Liver (tissue), 9 donors: ENCODE measurements around the gene DPYD. TPM values are rescaled to one million over a fixed set of nuclear protein-coding genes. Genes with fewer than 3 reads are reported as not detected.

ENCODE experiments used
- DNase-seq: peaks from one replicate; pipeline ENCODE4 v3.0.0-alpha.2; 2017; ENCODE audit warnings: low spot score
- H3K27ac ChIP-seq, 2 donors: one replicate each; pipeline ENCODE4 v1.7.0; 2013; ENCODE audit warnings: inconsistent platforms in 2 of 2, low read length in 2 of 2, control low read depth in 1 of 2, low read depth in 1 of 2, mild to moderate bottlenecking in 1 of 2
- H3K27me3 ChIP-seq, 4 donors: one replicate each; pipeline versions ENCODE4 v1.6.1 to v1.7.0; 2013; ENCODE audit warnings: low read length in 3 of 4, inconsistent platforms in 1 of 4, mild to moderate bottlenecking in 1 of 4, moderate library complexity in 1 of 4; ENCODE audit not compliant: control insufficient read depth in 4 of 4, insufficient read depth in 4 of 4
- H3K36me3 ChIP-seq, 4 donors: one replicate each; pipeline versions ENCODE4 v1.6.1 to v1.7.0; 2013; ENCODE audit warnings: low read length in 3 of 4, mild to moderate bottlenecking in 3 of 4, low read depth in 1 of 4, moderate library complexity in 1 of 4; ENCODE audit not compliant: control insufficient read depth in 4 of 4, insufficient read depth in 3 of 4
- H3K4me1 ChIP-seq, 4 donors: one replicate each; pipeline versions ENCODE4 v1.6.1 to v1.7.0; 2013; ENCODE audit warnings: low read length in 3 of 4, mild to moderate bottlenecking in 3 of 4, moderate library complexity in 1 of 4; ENCODE audit not compliant: control insufficient read depth in 4 of 4, insufficient read depth in 4 of 4
- H3K4me3 ChIP-seq, 3 donors: one replicate each; pipeline versions ENCODE4 v1.6.1 to v1.7.0; 2013; ENCODE audit warnings: low read length in 3 of 3, control low read depth in 1 of 3, low read depth in 1 of 3, mild to moderate bottlenecking in 1 of 3
- H3K9ac ChIP-seq, 2 donors: one replicate each; pipeline ENCODE4 v1.7.0; 2013; ENCODE audit warnings: low read length in 2 of 2, mild to moderate bottlenecking in 2 of 2, moderate library complexity in 2 of 2, control low read depth in 1 of 2, low read depth in 1 of 2
- H3K9me3 ChIP-seq, 4 donors: one replicate each; pipeline versions ENCODE4 v1.6.1 to v1.7.0; 2013; ENCODE audit warnings: low read length in 3 of 4; ENCODE audit not compliant: control insufficient read depth in 4 of 4
- EGR1 ChIP-seq, 2 donors: IDR thresholded peaks; 2 replicates each; pipeline ENCODE4 v1.6.1; 2016 to 2018; ENCODE audit warnings: antibody characterized with exemption in 2 of 2, low read depth in 2 of 2
- FOXA1 ChIP-seq: IDR thresholded peaks from 2 replicates; pipeline ENCODE4 v1.6.1; 2016; ENCODE audit warnings: antibody characterized with exemption
- GABPA ChIP-seq, 2 donors: IDR thresholded peaks in 1 of 2; conservative IDR thresholded peaks in 1 of 2; 2 replicates each; pipeline ENCODE4 v1.6.1; 2016; ENCODE audit warnings: antibody characterized with exemption in 2 of 2, mild to moderate bottlenecking in 1 of 2, moderate library complexity in 1 of 2
- HNF4A ChIP-seq, 2 donors: conservative IDR thresholded peaks; 2 replicates each; pipeline ENCODE4 v1.6.1; 2016; ENCODE audit warnings: antibody characterized with exemption in 2 of 2, mild to moderate bottlenecking in 2 of 2
- HNF4G ChIP-seq: IDR thresholded peaks from 2 replicates; pipeline ENCODE4 v1.6.1; 2016; ENCODE audit warnings: antibody characterized with exemption
- JUND ChIP-seq, 2 donors: IDR thresholded peaks; 2 replicates each; pipeline ENCODE4 v1.6.1; 2016; ENCODE audit warnings: antibody characterized with exemption in 2 of 2
- MAX ChIP-seq: IDR thresholded peaks from 2 replicates; pipeline ENCODE4 v1.6.1; 2016; ENCODE audit warnings: antibody characterized with exemption
- NR2F2 ChIP-seq: IDR thresholded peaks from 2 replicates; pipeline ENCODE4 v1.6.1; 2016; ENCODE audit warnings: antibody characterized with exemption
- RAD21 ChIP-seq, 2 donors: IDR thresholded peaks; 2 replicates each; pipeline ENCODE4 v1.6.1; 2016; ENCODE audit warnings: antibody characterized with exemption in 2 of 2, mild to moderate bottlenecking in 2 of 2
- RXRA ChIP-seq, 2 donors: IDR thresholded peaks; 2 replicates each; pipeline ENCODE4 v1.6.1; 2017 to 2018; ENCODE audit warnings: antibody characterized with exemption in 2 of 2, mild to moderate bottlenecking in 1 of 2
- SP1 ChIP-seq: IDR thresholded peaks from 2 replicates; pipeline ENCODE4 v1.6.1; 2018; ENCODE audit warnings: antibody characterized with exemption, mild to moderate bottlenecking
- TAF1 ChIP-seq: conservative IDR thresholded peaks from 2 replicates; pipeline ENCODE4 v1.6.1; 2016; ENCODE audit warnings: antibody characterized with exemption, mild to moderate bottlenecking
- YY1 ChIP-seq: IDR thresholded peaks from 2 replicates; pipeline ENCODE4 v1.6.1; 2016; ENCODE audit warnings: antibody characterized with exemption, mild to moderate bottlenecking
- WGBS: extraction: QIAGEN DNeasy Blood & Tissue Kit; methylation state at CpG from one replicate; pipeline ENCODE4 v1.1.7; 2013; 5-methylcytosine and 5-hydroxymethylcytosine counted together
- polyA plus RNA-seq, 2 donors: library from polyadenylated mRNA; stranded (reverse) in 1 of 2; unstranded in 1 of 2; fragments of 200-250 nt in 1 of 2; fragments of >200 nt in 1 of 2; fragmentation: Nextera tagmentation in 1 of 2; extraction: Ambion mirVana in 1 of 2; gene quantifications; one replicate each; pipeline versions ENCODE4 v1.2.1 to v1.2.3, GENCODE V29; 2013 to 2015
- total RNA-seq, 2 donors: library from RNA; depleted of rRNA; stranded (reverse); fragments of >200 nt; gene quantifications; one replicate each; pipeline ENCODE4 v1.2.3, GENCODE V29; 2014
- TF ChIP-seq, protein P1 (sequence below): IDR thresholded peaks from 2 replicates; pipeline ENCODE4 v1.6.1; 2016; ENCODE audit warnings: antibody characterized with exemption
- TF ChIP-seq, protein P2 (sequence below): IDR thresholded peaks from 2 replicates; pipeline ENCODE4 v1.6.1; 2016; ENCODE audit warnings: antibody characterized with exemption, mild to moderate bottlenecking
- TF ChIP-seq, protein P3 (sequence below): IDR thresholded peaks from 2 replicates; pipeline ENCODE4 v1.6.1; 2016; ENCODE audit warnings: antibody characterized with exemption
- donor health status: healthy.
- donor health status: healthy.
- donor health status: healthy.
- donor health status: healthy.
- donor health status: healthy.

Gene DPYD
- total and polyA plus RNA-seq, 4 donors, result 16.2 to 142 (median 47.0) TPM

DNA sequence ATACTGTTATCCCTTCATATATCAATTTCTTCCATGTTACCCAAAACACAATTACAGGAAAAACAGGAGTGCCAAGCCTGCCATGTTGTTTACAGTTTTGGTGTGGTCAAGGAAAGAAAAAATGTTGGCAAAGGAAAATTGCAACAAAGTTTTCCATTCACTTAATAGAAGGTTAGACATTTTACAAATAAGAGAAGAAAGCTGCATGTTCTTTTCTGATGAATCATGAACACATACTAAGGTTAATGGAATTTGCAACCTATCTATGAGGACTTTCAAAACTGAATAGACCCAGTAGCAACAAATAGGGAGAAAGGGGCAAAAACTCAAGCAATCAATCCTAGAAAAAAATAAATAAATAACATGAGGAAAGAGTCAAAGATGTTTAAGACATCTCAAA, 556.7 kb downstream of the DPYD start:
- Histone ChIP-seq H3K4me1 (no peaks in the 10 kb centered on the region), H3K9ac (no peak overlapping the region), H3K36me3 (peaks cover 0 to 12% (median 4%) of the 10 kb centered on the region in 4 donors), H3K9me3 (no peaks in the 10 kb centered on the region), H3K27me3 (no peaks in the 10 kb centered on the region), H3K4me3 (no peak overlapping the region), H3K27ac (no peak overlapping the region)
- TF ChIP-seq MAX (no peak), SP1 (no peak)
- no peak for DNase-seq

DNA sequence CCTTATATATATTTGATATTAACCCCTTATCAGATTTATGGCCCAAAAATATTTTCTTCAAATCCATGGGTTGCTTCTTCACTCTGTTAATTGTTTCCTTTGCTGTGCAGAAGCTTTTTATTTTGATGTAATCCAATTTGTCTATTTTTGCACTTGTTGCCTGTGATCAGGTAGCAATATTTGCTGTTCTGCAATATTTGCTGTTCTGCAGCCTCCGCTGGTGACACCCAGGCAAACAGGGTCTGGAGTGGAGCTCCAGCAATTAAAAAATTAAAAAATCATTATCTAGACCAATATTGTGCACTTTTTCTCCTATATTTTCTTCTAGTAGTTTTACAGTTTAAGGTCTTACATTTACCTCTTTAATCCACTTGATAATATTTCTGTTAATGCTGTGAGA, 564.5 kb downstream of the DPYD start:
- Histone ChIP-seq H3K9ac (no peak overlapping the region), H3K36me3 (peaks cover 0 to 3% (median under 1%) of the 10 kb centered on the region in 4 donors), H3K27me3 (no peaks in the 10 kb centered on the region), H3K27ac (no peak overlapping the region), H3K4me1 (no peaks in the 10 kb centered on the region), H3K4me3 (no peak overlapping the region), H3K9me3 (no peaks in the 10 kb centered on the region)
- DNase-seq, result no peak
- TF ChIP-seq RXRA (IDR thresholded peaks at IDR 0.05), result no peak
- TF ChIP-seq HNF4G, result no peak
- no peak for TF ChIP-seq HNF4A (conservative IDR thresholded peaks at IDR 0.05)
- no peak for TF ChIP-seq GABPA (IDR thresholded peaks at IDR 0.05 in 1 of 2, conservative IDR thresholded peaks at IDR 0.05 in 1 of 2)
- TF ChIP-seq YY1, result no peak
- TF ChIP-seq, protein P1, sequence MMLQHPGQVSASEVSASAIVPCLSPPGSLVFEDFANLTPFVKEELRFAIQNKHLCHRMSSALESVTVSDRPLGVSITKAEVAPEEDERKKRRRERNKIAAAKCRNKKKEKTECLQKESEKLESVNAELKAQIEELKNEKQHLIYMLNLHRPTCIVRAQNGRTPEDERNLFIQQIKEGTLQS, result no peak
- TF ChIP-seq EGR1 (IDR thresholded peaks at IDR 0.05; ENCODE audit: low read depth in 2 of 2), result no peak
- TF ChIP-seq MAX, result no peak
- TF ChIP-seq RAD21 (IDR thresholded peaks at IDR 0.05), result no peak
- no peak for TF ChIP-seq JUND (IDR thresholded peaks at IDR 0.05)
- TF ChIP-seq, protein P2, sequence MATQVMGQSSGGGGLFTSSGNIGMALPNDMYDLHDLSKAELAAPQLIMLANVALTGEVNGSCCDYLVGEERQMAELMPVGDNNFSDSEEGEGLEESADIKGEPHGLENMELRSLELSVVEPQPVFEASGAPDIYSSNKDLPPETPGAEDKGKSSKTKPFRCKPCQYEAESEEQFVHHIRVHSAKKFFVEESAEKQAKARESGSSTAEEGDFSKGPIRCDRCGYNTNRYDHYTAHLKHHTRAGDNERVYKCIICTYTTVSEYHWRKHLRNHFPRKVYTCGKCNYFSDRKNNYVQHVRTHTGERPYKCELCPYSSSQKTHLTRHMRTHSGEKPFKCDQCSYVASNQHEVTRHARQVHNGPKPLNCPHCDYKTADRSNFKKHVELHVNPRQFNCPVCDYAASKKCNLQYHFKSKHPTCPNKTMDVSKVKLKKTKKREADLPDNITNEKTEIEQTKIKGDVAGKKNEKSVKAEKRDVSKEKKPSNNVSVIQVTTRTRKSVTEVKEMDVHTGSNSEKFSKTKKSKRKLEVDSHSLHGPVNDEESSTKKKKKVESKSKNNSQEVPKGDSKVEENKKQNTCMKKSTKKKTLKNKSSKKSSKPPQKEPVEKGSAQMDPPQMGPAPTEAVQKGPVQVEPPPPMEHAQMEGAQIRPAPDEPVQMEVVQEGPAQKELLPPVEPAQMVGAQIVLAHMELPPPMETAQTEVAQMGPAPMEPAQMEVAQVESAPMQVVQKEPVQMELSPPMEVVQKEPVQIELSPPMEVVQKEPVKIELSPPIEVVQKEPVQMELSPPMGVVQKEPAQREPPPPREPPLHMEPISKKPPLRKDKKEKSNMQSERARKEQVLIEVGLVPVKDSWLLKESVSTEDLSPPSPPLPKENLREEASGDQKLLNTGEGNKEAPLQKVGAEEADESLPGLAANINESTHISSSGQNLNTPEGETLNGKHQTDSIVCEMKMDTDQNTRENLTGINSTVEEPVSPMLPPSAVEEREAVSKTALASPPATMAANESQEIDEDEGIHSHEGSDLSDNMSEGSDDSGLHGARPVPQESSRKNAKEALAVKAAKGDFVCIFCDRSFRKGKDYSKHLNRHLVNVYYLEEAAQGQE, result no peak
- TF ChIP-seq, protein P3, sequence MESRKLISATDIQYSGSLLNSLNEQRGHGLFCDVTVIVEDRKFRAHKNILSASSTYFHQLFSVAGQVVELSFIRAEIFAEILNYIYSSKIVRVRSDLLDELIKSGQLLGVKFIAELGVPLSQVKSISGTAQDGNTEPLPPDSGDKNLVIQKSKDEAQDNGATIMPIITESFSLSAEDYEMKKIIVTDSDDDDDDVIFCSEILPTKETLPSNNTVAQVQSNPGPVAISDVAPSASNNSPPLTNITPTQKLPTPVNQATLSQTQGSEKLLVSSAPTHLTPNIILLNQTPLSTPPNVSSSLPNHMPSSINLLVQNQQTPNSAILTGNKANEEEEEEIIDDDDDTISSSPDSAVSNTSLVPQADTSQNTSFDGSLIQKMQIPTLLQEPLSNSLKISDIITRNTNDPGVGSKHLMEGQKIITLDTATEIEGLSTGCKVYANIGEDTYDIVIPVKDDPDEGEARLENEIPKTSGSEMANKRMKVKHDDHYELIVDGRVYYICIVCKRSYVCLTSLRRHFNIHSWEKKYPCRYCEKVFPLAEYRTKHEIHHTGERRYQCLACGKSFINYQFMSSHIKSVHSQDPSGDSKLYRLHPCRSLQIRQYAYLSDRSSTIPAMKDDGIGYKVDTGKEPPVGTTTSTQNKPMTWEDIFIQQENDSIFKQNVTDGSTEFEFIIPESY, result no peak
- no peak for TF ChIP-seq SP1
- no peak for TF ChIP-seq NR2F2
- no peak for TF ChIP-seq FOXA1
- no peak for TF ChIP-seq TAF1
- 63% methylated on average over 1 of the region's 1 CpG for WGBS
